Liver (tissue), 2 donors: ENCODE data around the gene ATXN7L1.

Source experiments
- YY1 ChIP-seq: IDR thresholded peaks from 2 replicates; pipeline ENCODE4 v1.6.1; 2016; ENCODE audit warnings: antibody characterized with exemption, mild to moderate bottlenecking
- TF ChIP-seq, protein P1 (sequence below): fragments of 150-350 bp; IDR thresholded peaks from 2 replicates; pipeline ENCODE4 v1.5.1; 2017; ENCODE audit warnings: improper control_type of control experiment, low read depth, low read length; ENCODE audit not compliant: missing input control
- donor health status: healthy.

DNA sequence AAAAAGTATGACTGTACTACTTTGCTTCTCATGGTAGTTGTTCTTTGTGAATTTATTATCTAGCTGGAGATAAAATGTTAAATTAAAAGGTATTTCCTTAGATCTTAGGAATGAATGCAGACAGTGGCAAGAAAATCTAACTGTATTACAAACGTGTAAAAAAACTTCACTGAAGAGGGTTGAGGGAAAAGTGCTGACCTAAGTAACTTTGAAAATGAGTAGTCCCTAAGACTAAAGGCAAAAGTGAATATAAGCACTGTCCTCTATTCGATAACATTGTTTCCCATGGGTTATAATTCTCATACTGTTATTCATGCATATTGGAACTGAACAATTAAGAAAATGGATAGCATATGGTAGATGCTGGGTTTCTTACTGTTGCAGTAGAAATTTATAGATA lies 148.4 kb downstream of the ATXN7L1 start:
- TF ChIP-seq, protein P1, sequence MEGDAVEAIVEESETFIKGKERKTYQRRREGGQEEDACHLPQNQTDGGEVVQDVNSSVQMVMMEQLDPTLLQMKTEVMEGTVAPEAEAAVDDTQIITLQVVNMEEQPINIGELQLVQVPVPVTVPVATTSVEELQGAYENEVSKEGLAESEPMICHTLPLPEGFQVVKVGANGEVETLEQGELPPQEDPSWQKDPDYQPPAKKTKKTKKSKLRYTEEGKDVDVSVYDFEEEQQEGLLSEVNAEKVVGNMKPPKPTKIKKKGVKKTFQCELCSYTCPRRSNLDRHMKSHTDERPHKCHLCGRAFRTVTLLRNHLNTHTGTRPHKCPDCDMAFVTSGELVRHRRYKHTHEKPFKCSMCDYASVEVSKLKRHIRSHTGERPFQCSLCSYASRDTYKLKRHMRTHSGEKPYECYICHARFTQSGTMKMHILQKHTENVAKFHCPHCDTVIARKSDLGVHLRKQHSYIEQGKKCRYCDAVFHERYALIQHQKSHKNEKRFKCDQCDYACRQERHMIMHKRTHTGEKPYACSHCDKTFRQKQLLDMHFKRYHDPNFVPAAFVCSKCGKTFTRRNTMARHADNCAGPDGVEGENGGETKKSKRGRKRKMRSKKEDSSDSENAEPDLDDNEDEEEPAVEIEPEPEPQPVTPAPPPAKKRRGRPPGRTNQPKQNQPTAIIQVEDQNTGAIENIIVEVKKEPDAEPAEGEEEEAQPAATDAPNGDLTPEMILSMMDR = no peak
- no peak for TF ChIP-seq YY1
